GM18511 (cell line): ENCODE results near the gene ATP5F1D.

ENCODE experiments used
- ATAC-seq: cut with Tn5 transposase; IDR thresholded peaks from one replicate; pipeline ENCODE4 v1.9.1; 2021; ENCODE audit warnings: mild to moderate bottlenecking, moderate library complexity; ENCODE audit not compliant: unreplicated experiment

The ATP5F1D gene

GRCh38 chr19:1256646-1257474, 15.3 kb downstream of the ATP5F1D start:
- no peak for ATAC-seq

GRCh38 chr19:1257475-1258162, 16.1 kb downstream of the ATP5F1D start:
- no peak for ATAC-seq

GRCh38 chr19:1258163-1258492, 16.6 kb downstream of the ATP5F1D start:
- no peak for ATAC-seq

- ATAC-seq: no peak
Observed at GRCh38 chr19:1258707-1259205, 17.2 kb downstream of the ATP5F1D start.

- peak; percentile 26 for ATAC-seq
Observed at GRCh38 chr19:1259206-1259875, 17.8 kb downstream of the ATP5F1D start.

GRCh38 chr19:1259876-1260748, 18.6 kb downstream of the ATP5F1D start:
- peak; percentile 20 for ATAC-seq

GRCh38 chr19:1260749-1261537, 19.4 kb downstream of the ATP5F1D start:
- peak; percentile 55 for ATAC-seq

GRCh38 chr19:1261538-1261797, 19.9 kb downstream of the ATP5F1D start:
- ATAC-seq: no peak

GRCh38 chr19:1261798-1262622, 20.5 kb downstream of the ATP5F1D start:
- ATAC-seq: no peak

- no peak for ATAC-seq
Observed at GRCh38 chr19:1262623-1263123, 21.1 kb downstream of the ATP5F1D start.

- no peak for ATAC-seq
Observed at GRCh38 chr19:1263188-1263587, 21.6 kb downstream of the ATP5F1D start.

- no peak for ATAC-seq
Observed at GRCh38 chr19:1264801-1265614, 23.5 kb downstream of the ATP5F1D start.

- no peak for ATAC-seq
Observed at GRCh38 chr19:1265615-1266128, 24.1 kb downstream of the ATP5F1D start.

GRCh38 chr19:1266129-1266915, 24.8 kb downstream of the ATP5F1D start:
- ATAC-seq: peak; percentile 39

GRCh38 chr19:1266916-1267476, 25.4 kb downstream of the ATP5F1D start:
- no peak for ATAC-seq

GRCh38 chr19:1267477-1268225, 26.1 kb downstream of the ATP5F1D start:
- no peak for ATAC-seq
